Natural killer cell (primary cell): ENCODE measurements around the gene SSTR3. TPM values are rescaled to one million over a fixed set of nuclear protein-coding genes. Genes with fewer than 3 reads are reported as not detected.

Source experiments
- ATAC-seq, 3 donors: fragments of 150-1000 bp in 2 of 3; fragments of 200-7000 bp in 1 of 3; cut with Tn5 transposase; 1 replicate in 1 of 3; 2 replicates in 2 of 3; pipeline ENCODE4 v1.10.0; 2021; ENCODE audit warnings: mild to moderate bottlenecking in 2 of 3, moderate library complexity in 2 of 3
- DNase-seq, 2 donors: peaks; one replicate each; pipeline versions ENCODE4 v3.0.0 to v3.0.0-alpha.2; 2013 to 2021; ENCODE audit warnings: mixed read lengths in 1 of 2
- H3K27ac ChIP-seq: one replicate; pipeline ENCODE4 v1.5.1; 2013; ENCODE audit warnings: mild to moderate bottlenecking, low read length
- H3K27me3 ChIP-seq: one replicate; pipeline ENCODE4 v1.6.1; 2013; ENCODE audit warnings: low read length; ENCODE audit not compliant: control insufficient read depth, insufficient read depth
- H3K36me3 ChIP-seq: one replicate; pipeline ENCODE4 v1.6.1; 2013; ENCODE audit warnings: low read length; ENCODE audit not compliant: control insufficient read depth, insufficient read depth
- H3K4me1 ChIP-seq: one replicate; pipeline ENCODE4 v1.6.1; 2013; ENCODE audit warnings: low read length; ENCODE audit not compliant: control insufficient read depth, insufficient read depth
- H3K4me3 ChIP-seq: one replicate; pipeline ENCODE4 v1.5.1; 2013; ENCODE audit warnings: low read length
- H3K9me3 ChIP-seq: one replicate; pipeline ENCODE4 v1.6.1; 2013; ENCODE audit warnings: low read length; ENCODE audit not compliant: control insufficient read depth, insufficient read depth
- H3K27ac Mint-ChIP-seq, 2 donors: one replicate each; pipeline ENCODE4 v1.8.0; 2022; ENCODE audit warnings: mild to moderate bottlenecking in 2 of 2, mixed read lengths in 2 of 2, moderate library complexity in 1 of 2
- H3K27me3 Mint-ChIP-seq, 2 donors: one replicate each; pipeline ENCODE4 v1.8.0; 2022; ENCODE audit warnings: low read depth in 2 of 2, mixed read lengths in 2 of 2
- H3K36me3 Mint-ChIP-seq: one replicate; pipeline ENCODE4 v1.8.0; 2022; ENCODE audit warnings: mixed read lengths
- H3K4me1 Mint-ChIP-seq, 2 donors: one replicate each; pipeline ENCODE4 v1.8.0; 2022; ENCODE audit warnings: mixed read lengths in 2 of 2
- H3K4me3 Mint-ChIP-seq: one replicate; pipeline ENCODE4 v1.8.0; 2022; ENCODE audit warnings: mild to moderate bottlenecking, moderate library complexity, mixed read lengths
- H3K9me3 Mint-ChIP-seq, 2 donors: one replicate each; pipeline ENCODE4 v1.8.0; 2022; ENCODE audit warnings: mixed read lengths in 2 of 2
- WGBS: methylation state at CpG from one replicate; pipeline ENCODE4 v1.1.7; 2013; ENCODE audit warnings: missing lambda C conversion rate; ENCODE audit not compliant: insufficient coverage; 5-methylcytosine and 5-hydroxymethylcytosine counted together
- intact Hi-C: fragments of 100-400 bp; cut with micrococcal nuclease; formaldehyde crosslinking; loops from one replicate; pipeline ENCODE4 v1.14.2; 2022
- total RNA-seq, 4 donors: library from RNA; stranded (reverse); fragments of 120-200 nt in 1 of 4; gene quantifications; one replicate each; pipeline versions ENCODE4 v1.2.3 to v1.2.4, GENCODE V29; 2013 to 2022
- TF ChIP-seq, protein P1 (sequence below): fragments of 200-600 bp; IDR thresholded peaks from one replicate; pipeline ENCODE4 v1.8.0; 2022; ENCODE audit warnings: antibody characterized with exemption

The SSTR3 gene
- total RNA-seq, result under 1 TPM; 0.20 to 0.64 (median 0.23) TPM
- total RNA-seq (2013), result 0.77 TPM

DNA sequence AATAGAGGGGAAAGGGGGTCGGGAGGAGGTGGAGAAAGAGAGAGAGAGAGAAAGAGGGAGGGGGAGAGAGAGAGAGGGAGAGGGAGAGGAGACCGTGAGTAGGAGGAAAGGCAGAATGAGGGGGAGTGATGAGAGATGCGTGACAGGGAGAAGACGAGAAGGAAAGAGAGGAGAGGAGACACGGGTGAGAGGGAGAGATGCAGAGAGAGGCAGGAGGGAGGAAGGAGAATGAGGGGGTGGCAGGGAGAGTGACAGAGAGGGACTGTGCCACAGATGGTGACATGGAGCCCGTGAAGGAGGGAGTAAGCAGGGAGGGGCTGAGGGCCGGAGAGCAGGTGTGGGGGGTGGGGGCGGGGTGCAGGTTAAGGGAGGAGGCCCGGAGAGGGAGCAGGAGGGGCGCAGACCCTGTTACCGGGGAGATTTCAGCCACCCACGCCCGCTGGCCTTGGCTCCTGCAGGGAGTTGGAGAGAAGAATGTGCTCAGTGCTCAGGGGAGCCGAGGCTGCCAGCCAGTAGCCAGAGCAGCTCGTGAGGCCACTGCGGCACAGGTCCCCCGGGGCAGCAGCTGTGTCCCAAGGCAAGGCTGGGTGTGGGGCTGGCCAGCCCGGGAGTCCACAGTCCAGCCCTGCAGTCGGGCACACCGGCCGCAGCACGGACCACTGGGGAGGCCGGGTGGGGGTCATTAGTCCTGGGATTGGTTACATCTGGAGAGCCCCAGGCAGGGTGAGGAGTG lies at the start of gene SSTR3:
Gene SSTR3 (minus strand): TSS at position 304 of the 733 bp plus-strand sequence. CDS start 4,674 bp downstream, outside the sequence.
- Histone ChIP-seq H3K27ac (no peak within 1 kb of the TSS), H3K4me3 (no peak within 1 kb of the TSS), H3K27me3 (no peaks in the 10 kb centered on the region), H3K9me3 (no peaks in the 10 kb centered on the region), H3K36me3 (no peaks in the 10 kb centered on the region), H3K4me1 (no peaks in the 10 kb centered on the region)
- no peak for ATAC-seq
- H3K9me3 Mint-ChIP-seq, result no peaks in the 10 kb centered on the region
- TF ChIP-seq, protein P1, sequence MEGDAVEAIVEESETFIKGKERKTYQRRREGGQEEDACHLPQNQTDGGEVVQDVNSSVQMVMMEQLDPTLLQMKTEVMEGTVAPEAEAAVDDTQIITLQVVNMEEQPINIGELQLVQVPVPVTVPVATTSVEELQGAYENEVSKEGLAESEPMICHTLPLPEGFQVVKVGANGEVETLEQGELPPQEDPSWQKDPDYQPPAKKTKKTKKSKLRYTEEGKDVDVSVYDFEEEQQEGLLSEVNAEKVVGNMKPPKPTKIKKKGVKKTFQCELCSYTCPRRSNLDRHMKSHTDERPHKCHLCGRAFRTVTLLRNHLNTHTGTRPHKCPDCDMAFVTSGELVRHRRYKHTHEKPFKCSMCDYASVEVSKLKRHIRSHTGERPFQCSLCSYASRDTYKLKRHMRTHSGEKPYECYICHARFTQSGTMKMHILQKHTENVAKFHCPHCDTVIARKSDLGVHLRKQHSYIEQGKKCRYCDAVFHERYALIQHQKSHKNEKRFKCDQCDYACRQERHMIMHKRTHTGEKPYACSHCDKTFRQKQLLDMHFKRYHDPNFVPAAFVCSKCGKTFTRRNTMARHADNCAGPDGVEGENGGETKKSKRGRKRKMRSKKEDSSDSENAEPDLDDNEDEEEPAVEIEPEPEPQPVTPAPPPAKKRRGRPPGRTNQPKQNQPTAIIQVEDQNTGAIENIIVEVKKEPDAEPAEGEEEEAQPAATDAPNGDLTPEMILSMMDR, result no peak
- H3K4me1 Mint-ChIP-seq, result peaks cover 0 to 10% of the 10 kb centered on the region in 2 donors
- no peak for DNase-seq
- 85% methylated on average over 23 of the region's 23 CpGs for WGBS
- no peak within 1 kb of the TSS for H3K4me3 Mint-ChIP-seq
- intact Hi-C loops, result no loop called here
- H3K36me3 Mint-ChIP-seq, result no peaks in the 10 kb centered on the region
- H3K27ac Mint-ChIP-seq, result no peak within 1 kb of the TSS
- peaks cover 0 to 2% of the 10 kb centered on the region in 2 donors for H3K27me3 Mint-ChIP-seq

GRCh38 chr22:37260901-37261336 lies 48.6 kb upstream of the SSTR3 start:
- H3K4me3 ChIP-seq, result no peak overlapping the region
- no peak overlapping the region for H3K4me3 Mint-ChIP-seq
- H3K9me3 ChIP-seq, result peaks cover 11% of the 10 kb centered on the region
- intact Hi-C loops, result loop anchor here (1.0 to 5.0 kb wide), 3 partner anchors 22 to 183 kb away; no protein-coding TSS in a partner anchor
- peaks cover 9 to 17% of the 10 kb centered on the region in 2 donors for H3K4me1 Mint-ChIP-seq
- no peaks in the 10 kb centered on the region for H3K27me3 ChIP-seq
- H3K27ac ChIP-seq, result no peak overlapping the region
- DNase-seq (peak; percentile 53 to 83), ATAC-seq (peak; percentile 78 to 96 (median 93))
- WGBS, result 21% methylated on average over 14 of the region's 14 CpGs
- H3K27me3 Mint-ChIP-seq, result peaks cover 0 to 9% of the 10 kb centered on the region in 2 donors
- H3K36me3 ChIP-seq, result no peaks in the 10 kb centered on the region
- H3K27ac Mint-ChIP-seq, result peak overlapping the region in 1 of 2 donors; percentile 73
- TF ChIP-seq, protein P1, result peak; percentile 90
- H3K36me3 Mint-ChIP-seq, result no peaks in the 10 kb centered on the region
- H3K9me3 Mint-ChIP-seq, result no peaks in the 10 kb centered on the region
- H3K4me1 ChIP-seq, result peaks cover 22% of the 10 kb centered on the region

- peak overlapping the region in 1 of 2 donors; percentile 73 for H3K27ac Mint-ChIP-seq
- H3K27me3 Mint-ChIP-seq, result peaks cover 0 to 14% of the 10 kb centered on the region in 2 donors
- no peaks in the 10 kb centered on the region for H3K36me3 ChIP-seq
- H3K27ac ChIP-seq, result no peak overlapping the region
- DNase-seq, result no peak
- WGBS, result 75% methylated on average over 15 of the region's 15 CpGs
- no peaks in the 10 kb centered on the region for H3K36me3 Mint-ChIP-seq
- ATAC-seq, result no peak
- TF ChIP-seq, protein P1, result no peak
- H3K9me3 Mint-ChIP-seq, result no peaks in the 10 kb centered on the region
- peaks cover 22% of the 10 kb centered on the region for H3K4me1 ChIP-seq
- peaks cover 11% of the 10 kb centered on the region for H3K9me3 ChIP-seq
- H3K4me1 Mint-ChIP-seq, result peaks cover 9 to 17% of the 10 kb centered on the region in 2 donors
- no peak overlapping the region for H3K4me3 Mint-ChIP-seq
- H3K27me3 ChIP-seq, result no peaks in the 10 kb centered on the region
- H3K4me3 ChIP-seq, result no peak overlapping the region
- intact Hi-C loops, result loop anchor here (2.0 to 5.0 kb wide), 2 partner anchors 21 to 33 kb away; no protein-coding TSS in a partner anchor
Observed at GRCh38 chr22:37260155-37260795, 48.0 kb upstream of the SSTR3 start.
